Stimulated activated CD4-positive, alpha-beta T cell treated with anti-CD3 and anti-CD28 coated beads, Interleukin-1b, Interleukin-23, amount 100 ng/mL, for 24 hours (primary cell): ENCODE data around the gene CCDC69.
"Not testable (repeated sequence)": the region's sequence is repeated elsewhere in the genome, so short reads cannot be mapped to it uniquely, and the experiment has no call there.

Experiments
- DNase-seq, 4 experiments: peaks; one replicate each; pipeline ENCODE4 v3.0.0-alpha.2; 2020; ENCODE audit warnings: low read depth in 4 of 4, low spot score in 1 of 4

Gene CCDC69

DNA sequence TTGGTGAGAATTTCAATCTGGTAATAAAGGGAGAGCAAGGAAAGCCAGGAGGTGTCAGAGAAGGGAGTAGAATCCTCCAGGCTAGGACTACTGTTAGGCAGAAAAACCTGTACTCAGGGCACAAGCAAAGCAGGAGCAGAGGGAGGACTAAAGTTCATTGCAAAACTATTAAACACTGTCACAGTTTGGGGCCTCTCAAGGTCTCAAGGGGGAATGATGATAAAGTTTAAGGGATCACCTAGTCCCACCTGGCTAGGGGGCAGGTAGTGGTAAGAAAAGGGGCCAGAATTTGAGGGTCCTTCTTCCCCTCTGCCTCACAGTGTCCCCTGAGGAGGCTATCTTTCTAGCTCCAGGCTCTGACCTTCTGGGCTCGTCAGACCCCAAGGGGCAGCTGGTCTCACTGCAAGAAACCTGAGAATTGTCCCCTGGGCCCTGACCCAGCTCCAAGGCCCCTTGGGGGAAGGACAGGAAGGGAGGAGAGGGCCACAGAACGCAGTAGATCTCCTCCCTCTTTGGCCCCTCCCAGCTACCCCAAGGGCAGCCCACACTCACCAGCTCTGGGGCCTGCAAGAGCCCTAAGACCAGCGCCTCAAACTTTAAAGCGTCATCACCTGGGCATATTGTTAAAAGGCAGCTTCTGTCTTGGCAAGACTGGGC, 974 bp downstream of the CCDC69 start:
- DNase-seq, result peak in 1 of 4 experiments; percentile 41

DNA sequence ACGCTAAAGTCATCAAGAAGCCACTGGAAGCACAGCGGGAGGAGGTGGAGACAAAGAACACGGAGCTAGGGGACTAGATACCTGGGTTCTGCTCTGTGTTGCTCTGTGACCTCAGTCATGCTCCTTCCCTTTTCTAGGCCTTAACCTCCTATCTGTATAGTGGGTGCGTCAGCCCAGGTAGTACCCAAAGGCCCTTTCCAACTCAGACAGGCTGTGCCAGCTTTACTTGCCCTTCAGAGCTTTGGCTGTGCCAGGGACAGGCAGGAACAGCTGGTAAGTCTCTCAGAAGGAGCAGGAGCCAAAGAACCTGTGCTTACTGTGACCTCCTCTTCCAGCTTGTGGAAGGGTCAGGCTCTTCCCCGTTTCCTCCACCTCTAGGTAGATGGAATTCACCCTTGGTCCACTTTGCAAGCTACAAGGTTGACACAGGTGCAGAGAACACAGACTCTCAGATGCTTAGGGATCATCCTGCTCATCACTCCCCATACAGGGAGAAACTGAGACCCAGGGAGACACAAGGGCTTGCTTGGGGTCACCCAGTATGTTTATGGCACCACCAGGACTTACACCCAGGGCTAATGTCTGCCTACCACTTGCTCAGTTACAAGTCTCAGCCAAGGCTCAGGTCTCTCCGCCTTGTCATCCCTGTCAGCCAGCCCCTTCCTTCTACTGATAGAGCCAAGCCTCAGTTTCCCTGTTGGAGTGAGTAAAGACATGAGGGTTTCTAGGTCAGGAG, 1.7 kb downstream of the CCDC69 start:
- DNase-seq, result no peak

DNA sequence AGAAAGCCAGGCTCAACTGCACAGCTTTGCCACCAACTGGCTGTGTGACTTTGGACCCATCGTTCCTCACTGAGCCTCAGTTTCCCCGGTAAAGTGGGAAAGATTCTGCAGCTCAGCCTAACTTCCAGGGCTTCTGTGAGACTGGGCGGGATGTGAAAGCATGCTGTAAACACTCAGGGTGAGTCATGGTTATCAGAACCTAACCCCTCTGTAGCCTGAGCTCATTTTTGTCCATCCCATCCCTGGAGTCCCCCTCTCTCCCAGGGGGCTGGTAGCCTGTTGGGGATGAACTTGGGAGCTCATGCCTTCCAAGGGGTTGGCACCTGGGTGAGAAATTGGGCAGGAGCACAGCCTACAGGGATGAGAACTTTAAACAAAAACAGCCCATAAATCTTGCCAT, 2.3 kb downstream of the CCDC69 start:
- no peak for DNase-seq

DNA sequence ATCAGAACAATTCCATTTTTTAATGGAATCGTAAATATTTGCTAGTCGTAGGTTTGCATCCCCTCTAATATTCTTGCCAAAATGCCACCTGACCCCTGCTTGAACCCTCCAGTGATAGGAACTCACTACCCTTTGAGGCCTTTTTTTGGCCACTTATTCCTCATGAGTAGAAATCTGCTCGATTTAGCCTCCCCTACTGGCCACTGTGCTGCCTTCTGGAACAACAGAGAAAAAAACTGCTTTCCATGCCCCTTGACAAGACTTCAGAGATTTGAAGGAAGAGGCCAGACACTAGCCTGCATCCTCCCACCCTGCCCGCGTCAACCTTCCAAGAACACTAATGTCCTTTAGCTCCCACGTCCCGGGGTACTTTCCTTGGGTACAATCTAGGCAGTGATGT, 4.1 kb downstream of the CCDC69 start:
- no peak for DNase-seq

DNA sequence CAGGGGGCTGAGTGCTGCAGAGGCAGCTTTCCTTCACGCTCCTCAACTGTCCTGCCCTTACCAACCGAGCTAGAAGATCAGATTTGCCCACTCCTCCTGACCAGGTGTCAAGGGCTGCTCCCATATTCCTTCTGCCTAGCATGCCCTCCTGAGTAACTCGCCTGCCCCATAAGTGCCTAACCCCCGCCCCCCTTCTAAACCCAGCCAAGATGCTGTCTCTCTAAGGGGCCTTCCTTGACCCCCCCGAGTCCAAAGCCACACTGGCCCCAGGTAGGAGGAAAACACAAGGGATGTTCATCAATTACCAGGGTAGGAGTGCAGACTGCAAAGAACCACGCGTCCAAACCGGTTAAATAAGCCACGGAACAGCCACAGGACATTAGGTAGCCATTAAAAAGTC, 4.8 kb downstream of the CCDC69 start:
- no peak for DNase-seq

DNA sequence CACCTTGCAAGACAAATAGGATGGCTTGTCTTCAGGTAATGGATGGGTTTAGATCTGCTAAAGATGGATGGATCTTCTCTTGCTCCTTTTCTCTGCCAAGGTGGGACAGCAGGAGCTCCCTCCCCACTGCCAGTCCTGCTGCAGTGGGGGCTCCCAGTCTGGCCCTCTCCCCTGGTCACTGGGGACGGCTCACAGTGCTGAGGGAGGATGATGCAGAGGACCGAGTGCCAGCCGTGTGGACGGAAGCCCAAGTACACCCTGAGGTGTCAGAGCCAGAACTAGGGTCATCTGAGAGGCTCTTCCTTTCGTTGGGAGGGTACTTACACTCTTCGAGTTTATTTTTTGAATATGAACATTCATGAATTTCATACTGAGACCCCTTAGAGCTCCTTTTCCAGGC, 5.7 kb downstream of the CCDC69 start:
- DNase-seq, result no peak

DNA sequence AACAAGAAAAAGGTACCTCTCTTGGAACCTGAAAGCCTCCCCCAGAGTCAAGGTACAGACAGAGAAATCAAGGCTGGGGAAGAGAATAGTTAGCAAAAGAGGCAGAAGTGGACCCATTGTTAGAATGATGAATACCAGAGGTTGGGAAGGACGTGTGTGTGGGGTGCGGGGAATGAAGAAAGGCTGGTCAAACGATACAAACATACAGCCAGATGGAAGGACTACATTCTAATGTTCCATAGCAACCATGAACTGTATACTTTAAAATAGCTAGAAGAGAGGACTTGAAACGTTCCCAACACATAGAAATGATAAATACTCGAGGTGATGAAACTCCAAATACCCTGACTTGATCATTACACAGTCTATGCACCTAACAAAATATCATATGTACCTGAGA, 7.1 kb downstream of the CCDC69 start:
- DNase-seq, result no peak

DNA sequence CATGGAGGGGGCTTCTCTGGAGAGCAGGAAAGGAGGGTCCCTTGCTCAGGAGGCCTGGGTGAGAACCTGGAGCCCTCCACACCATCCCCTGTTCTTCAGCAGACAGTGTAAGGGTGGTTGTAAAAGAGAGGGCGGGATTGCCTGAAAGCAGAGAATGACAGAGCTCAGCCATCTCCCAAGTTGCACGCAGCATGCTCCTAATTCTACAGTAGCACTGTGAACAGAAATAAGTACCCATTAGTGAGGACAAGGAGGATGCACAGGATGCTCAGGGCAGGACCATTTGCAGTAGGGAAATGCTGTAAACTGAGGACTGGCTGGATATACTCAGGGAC, 8.4 kb downstream of the CCDC69 start:
- no peak for DNase-seq

DNA sequence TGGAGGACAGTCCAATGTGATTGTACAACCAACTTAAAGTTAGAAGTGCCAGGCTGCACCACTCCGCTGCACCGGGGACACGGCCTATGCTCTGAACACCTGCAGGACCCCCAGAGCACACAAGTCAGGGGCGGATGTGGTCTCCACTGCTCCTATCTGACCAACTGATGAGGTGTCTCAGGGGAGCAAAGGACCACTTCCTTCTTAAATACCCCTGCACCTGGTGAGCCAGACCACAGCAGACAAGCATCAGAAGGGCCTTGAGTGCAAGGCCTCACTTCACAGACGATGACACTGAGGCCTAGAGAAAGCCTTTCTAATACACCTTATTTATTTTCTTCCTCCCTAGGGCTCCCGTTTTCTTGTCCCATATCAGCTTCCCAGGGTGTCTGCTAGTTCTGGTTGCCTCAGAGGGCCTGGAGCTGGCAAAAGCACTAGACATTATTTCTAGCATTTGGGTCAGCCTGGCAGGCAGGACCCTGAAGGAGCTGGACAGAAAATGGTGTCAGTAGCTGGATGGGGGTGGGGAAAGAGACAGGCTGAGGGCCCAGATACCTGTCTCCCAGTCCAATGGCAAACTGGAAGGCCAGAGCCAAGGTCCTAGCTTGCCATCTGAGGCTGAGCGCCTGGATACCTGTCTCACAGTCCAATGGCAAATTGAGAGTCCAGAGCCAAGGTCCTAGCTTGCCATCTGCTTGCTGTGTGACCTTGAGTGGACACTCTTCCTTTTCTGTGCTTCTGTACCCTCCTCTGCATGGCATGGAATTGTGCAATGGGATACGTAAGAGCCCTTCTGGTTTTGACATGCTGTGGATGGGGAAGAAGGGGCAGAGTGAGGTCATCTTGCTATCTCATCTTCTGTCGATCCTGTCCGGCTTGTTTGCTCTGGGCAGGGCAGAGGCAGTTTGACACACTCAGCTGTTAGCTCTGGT, 9.0 kb downstream of the CCDC69 start:
- DNase-seq, result no peak

DNA sequence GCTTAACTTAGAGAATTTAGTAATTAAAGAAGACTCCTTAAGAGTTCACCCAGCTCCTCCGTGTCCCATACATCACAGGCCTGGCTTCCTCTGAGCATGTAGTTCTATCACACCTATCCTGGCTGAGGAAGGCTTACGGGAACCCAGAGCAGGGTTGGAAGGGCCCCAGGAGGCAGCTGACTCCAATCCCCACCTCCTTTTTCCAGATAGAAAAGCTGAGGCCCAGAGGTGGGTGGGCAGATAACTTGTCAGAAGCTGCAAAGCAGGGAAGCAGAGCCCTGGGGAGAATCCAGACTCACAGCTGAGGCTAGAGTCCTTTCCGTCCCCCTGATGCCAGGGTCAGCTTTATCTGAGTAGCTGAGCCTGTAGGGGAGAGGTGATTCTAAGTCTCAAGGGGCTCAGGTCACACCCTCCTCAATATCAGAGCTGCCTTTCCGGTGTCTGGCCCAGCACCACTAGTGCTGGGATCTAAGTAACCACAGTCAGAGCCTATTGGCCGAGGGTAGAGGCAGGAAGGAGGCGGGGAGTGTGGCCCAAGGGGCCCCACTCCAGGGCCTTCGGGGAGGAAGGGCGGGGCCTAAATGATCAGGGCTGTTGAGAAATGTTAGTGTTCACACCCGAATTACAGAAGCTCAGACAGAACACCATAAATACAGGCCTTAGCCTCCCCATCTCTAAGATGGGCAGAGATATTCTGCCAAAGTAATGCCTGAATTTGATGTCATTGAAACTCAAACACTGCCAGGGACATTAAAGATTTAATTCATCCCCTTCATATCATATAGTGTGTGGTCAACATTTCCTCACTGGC, 9.9 kb downstream of the CCDC69 start:
- DNase-seq, result peak in 3 of 4 experiments; percentile 57 to 80 (median 68)

DNA sequence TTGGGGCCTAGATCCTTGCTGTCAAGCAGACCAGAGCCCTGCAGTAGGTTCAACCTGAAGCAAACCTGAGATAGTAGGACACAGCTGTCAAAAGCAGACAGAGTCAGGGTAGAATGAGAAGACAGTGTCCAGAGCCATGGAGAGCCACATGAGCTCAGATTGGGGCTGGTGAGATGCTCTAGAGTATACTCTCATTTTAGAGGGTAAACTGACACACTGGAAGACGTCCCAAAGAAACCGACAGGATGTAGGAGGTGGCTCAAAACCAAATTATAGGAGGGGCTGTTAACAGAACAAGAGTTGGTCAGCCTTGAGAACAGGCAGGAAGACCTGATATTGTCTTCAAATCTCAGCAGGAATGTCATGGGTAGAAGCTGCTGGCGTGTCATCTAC, 11.5 kb downstream of the CCDC69 start:
- no peak for DNase-seq

DNA sequence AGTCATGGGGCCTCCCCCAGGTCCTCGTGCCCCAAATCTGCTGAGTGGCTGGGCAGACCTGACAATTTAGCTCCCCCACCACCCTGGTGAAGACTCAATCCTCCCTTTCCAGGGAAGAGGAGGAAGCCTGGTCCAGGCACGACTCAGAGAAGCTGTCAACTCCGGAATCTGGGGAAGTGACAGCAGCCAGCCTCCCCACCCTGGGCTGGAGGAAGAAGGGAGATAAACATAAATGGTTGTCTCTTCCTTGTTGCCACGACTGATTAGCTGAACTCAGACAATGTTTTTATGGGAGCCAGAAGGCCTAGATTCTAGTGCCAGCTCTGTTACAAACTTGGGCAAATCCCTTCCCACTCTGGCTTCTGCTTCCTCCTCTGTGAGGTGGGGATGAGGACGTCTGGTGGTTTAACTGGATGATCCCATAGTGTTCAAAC, 15.4 kb downstream of the CCDC69 start:
- no peak for DNase-seq

DNA sequence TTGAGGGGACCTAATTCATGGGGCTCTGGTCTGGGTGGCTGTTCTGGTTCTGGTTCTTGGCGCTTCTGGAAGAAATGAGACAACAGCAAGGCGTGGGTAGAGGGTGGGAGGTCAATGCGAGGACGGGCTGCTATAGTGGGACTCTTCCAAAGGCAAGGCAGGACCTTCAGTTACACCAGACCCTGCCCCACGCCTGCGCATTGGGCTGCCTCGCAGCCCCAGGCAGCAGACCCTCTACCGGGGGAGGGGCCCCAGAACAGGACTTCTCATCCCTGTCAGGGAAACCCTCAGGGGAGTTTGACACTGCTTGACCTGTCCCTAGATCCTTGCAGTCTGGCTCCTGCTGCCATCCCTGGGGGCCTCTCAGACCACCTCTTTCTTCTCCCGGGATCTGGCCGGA, 18.5 kb downstream of the CCDC69 start:
- DNase-seq, result no peak

DNA sequence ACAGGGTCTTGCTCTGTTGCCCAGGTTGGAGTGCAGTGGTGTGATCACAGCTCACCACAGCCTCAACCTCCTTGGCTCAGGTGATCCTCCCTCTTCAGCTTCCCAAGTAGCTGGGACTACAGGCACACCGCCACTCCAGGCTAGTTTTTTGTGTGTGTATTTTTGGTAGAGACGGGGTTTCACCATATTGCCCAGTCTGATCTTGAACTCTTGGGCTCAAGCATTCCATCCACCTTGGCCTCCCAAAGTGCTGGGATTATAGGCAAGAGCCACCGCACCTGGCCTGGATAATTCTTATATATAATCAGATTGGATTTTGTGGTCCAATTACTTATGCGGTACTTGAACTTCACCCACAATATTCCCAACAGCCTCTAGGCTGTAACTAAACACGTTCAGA, 19.8 kb downstream of the CCDC69 start:
- DNase-seq, result no peak

DNA sequence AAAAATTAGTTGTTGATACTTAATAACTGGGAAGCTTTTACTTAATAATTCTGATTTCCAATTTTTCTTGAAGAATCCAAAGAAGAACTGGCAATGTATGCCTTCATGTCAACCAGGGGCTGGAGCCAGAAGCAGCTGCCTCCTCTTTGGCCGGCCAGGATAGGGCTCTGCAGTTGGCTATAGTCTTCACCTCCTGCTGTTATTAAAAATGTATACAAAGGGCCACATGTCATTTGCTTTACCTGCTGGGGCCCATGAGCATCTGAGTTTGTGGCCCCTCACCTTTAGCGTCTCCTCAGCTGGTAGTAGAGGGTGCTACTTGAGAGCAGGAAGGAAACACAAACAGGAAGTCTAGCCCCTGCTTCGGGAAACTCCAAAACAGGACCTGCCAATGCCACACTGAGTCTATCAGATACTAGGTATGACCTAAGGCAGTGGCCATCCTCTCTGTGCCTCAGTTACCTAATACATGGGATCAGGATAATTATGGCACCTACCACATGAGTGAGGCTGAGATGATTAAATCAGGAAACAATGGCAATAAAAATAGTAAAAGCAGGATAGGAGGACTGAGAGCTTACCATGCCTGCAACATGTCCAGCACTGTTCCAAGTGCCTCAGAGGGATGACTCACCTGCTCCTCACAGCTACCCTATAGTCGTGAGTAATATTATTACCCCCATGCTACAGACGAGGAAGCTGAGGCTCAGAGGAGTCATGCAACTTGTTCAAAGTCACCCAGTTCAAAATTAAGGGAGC, 21.3 kb downstream of the CCDC69 start:
- DNase-seq, result peak in 1 of 4 experiments; percentile 29

DNA sequence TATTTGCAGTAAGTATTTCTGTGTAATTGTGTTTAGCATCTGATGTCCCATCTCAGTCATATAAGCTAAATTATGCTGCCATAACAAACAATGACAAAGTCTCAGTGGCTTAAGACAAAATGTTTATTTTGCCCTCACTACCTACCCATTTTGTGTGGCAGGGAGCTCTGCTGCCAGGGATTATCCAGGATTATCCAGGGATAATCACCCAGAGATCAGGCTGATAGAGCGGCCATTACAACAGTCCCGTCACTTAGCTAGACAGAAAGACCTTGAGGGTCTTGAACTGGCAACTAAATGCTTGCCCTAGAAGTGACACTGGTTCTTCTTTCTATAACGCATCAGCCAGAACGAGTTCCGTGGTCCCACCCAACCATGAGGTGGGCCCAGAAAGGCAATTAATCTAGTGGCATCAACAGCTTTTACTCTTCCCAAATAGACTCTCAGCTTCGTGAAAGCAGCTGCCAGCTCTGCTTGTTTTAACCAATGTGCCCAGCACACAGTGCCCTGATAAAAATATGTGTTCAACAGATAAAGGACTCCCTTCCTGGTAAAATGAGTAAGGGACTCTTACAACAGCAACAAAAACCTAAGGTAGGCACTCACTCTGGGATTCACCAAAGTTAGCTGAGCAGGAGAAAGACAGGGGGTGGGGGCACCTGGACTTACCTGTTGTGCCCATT, 22.8 kb downstream of the CCDC69 start:
- no peak for DNase-seq

DNA sequence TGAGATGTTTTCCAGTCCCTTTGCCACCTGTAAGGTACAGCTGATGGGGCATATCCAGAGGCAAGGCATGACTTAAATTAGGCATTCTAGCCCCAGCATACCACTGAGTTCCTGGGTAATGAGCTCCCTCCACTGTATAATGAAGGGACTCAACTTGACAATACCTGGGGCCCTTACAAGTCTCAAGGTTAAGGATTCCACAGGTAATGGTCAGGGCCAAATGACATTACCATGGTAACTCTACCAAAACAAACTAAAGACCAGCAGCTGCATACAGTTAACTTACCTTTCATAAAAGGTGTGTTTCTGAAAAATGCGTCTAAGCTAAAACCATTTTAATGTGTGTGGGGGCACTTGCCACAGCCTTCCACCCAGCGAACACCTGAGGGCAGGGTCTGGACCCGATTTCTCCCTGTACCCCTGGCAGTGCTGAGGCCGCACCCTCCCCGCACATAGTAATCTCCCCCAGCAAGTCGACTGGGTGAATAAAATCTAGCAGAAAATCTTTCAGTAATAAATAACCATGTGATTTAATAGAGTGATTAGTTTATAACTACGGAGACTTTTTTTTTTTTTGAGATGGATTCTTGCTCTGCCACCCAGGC, 24.2 kb downstream of the CCDC69 start:
- no peak for DNase-seq

DNA sequence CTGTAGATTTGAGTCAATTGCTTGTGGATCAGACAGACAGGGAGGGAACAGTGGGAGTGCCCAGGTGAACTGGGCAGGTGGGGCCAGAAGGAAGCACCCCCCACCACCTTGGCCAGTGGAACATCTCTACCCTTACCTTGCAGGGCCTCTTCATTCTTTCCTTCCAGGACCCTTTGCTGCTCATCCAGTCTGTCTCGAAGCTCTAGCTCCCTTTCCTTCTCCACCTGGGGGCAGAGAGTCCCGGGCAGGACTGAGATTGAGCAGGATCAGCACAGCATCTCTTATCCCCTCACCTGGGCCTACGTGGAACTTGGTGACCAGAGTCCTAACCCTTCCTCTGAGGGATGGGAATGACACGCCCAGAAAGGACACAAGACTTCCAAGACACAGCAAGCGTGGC, 25.0 kb downstream of the CCDC69 start:
- DNase-seq, result no peak

DNA sequence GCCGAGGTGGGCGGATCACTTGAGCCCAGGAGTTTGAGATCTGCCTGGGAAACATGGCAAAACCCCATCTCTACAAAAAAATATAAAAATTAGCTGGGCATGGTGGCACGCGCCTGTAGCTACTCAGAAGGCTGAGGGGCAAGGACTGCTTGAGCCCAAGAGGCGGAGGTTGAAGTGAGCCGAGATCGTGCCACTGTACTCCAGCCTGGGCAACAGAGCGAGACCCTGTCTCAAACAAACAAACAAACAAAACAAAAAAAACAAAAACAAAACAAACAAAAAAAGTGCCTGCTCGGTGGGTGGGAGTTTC, 26.6 kb downstream of the CCDC69 start:
- DNase-seq, result not testable (repeated sequence)
